ENCODE measurements around the gene CCDC200. TPM values are rescaled to one million over a fixed set of nuclear protein-coding genes. Genes with fewer than 3 reads are reported as not detected.

Gene CCDC200
- not detected in 2 replicates for total RNA-seq

GRCh38 chr17:43228020-43228782 lies at the start of gene CCDC200:
Gene CCDC200 (minus strand): TSS chr17:43228623. CDS start chr17:43228554, 69 bp downstream.

GRCh38 chr17:43233877-43234276 lies 5.5 kb upstream of the CCDC200 start, which contains the start of gene RNU2-1:
Gene RNU2-1 (minus strand): TSS chr17:43233977.

GRCh38 chr17:43211480-43212402 lies 16.7 kb downstream of the CCDC200 start, which contains the start of gene TMEM106A:
Gene TMEM106A (plus strand): TSS chr17:43211875. CDS start chr17:43213042, 1,167 bp downstream.

Small RNAs within 50 kb of the gene (small RNA-seq; reads per million reads assigned to genes)
- not detected for gene RF00004
- not detected for gene RNU2-1

Other genes starting within 250 kb of the CCDC200 start
- gene PTGES3L, start 248.5 kb downstream of the CCDC200 start, total RNA-seq, result not detected in 2 replicates
- gene RUNDC1, start 248.1 kb downstream of the CCDC200 start, total RNA-seq, result 10.8 and 13.3 TPM in 2 replicates
- 404 and 600 TPM in 2 replicates for gene RPL27, start 230.2 kb downstream of the CCDC200 start, total RNA-seq
- gene IFI35, start 221.8 kb downstream of the CCDC200 start, total RNA-seq, result 69.8 and 71.7 TPM in 2 replicates
- 357 and 482 TPM in 2 replicates for gene VAT1, start 206.2 kb downstream of the CCDC200 start, total RNA-seq
- 0.32 and 0.49 TPM in 2 replicates for gene RND2, start 203.4 kb downstream of the CCDC200 start, total RNA-seq
- 6.4 and 8.3 TPM in 2 replicates for gene BRCA1, start 103.3 kb downstream of the CCDC200 start, total RNA-seq
- 147 and 154 TPM in 2 replicates for gene NBR1, start 57.4 kb downstream of the CCDC200 start, total RNA-seq
- gene TMEM106A, start 16.7 kb downstream of the CCDC200 start, total RNA-seq, result 10.5 and 13.7 TPM in 2 replicates
- not detected in 2 replicates for gene RNU2-1, start 5.4 kb upstream of the CCDC200 start, total RNA-seq
- gene ARL4D, start 170.4 kb upstream of the CCDC200 start, total RNA-seq, result 41.9 and 45.1 TPM in 2 replicates

Data from hair follicle dermal papilla cell (primary cell).